Adipocyte (in vitro differentiated cells): ENCODE results near the gene SLCO1C1.
A peak's percentile ranks its signal among the peaks of the same experiment; 100 is the strongest.
"Not testable (repeated sequence)": the region's sequence is repeated elsewhere in the genome, so short reads cannot be mapped to it uniquely, and the experiment has no call there.

Experiments used
- DNase-seq: peaks from one replicate; pipeline ENCODE4 v3.0.0-alpha.2; 2015; ENCODE audit warnings: low read depth
- H3K27me3 ChIP-seq: replicated peaks from 2 replicates; pipeline ENCODE4 v1.7.0; 2013; ENCODE audit warnings: mild to moderate bottlenecking, low read length, moderate library complexity; ENCODE audit not compliant: control insufficient read depth, insufficient read depth
- H3K36me3 ChIP-seq: 2 replicates; pipeline ENCODE4 v1.7.0; 2013; ENCODE audit warnings: low read length, mild to moderate bottlenecking, moderate library complexity; ENCODE audit not compliant: control insufficient read depth, insufficient read depth, severe bottlenecking
- H3K4me1 ChIP-seq: 2 replicates; pipeline ENCODE4 v1.7.0; 2013; ENCODE audit warnings: mild to moderate bottlenecking, low read length, moderate library complexity; ENCODE audit not compliant: control insufficient read depth, insufficient read depth
- H3K4me3 ChIP-seq: 2 replicates; pipeline ENCODE4 v1.7.0; 2013; ENCODE audit warnings: mild to moderate bottlenecking, low read length, moderate library complexity
- H3K9ac ChIP-seq: 2 replicates; pipeline ENCODE4 v1.7.0; 2013; ENCODE audit warnings: mild to moderate bottlenecking, low read length, moderate library complexity
- H3K9me3 ChIP-seq: 2 replicates; pipeline ENCODE4 v1.7.0; 2013; ENCODE audit warnings: mild to moderate bottlenecking, low read length, moderate library complexity; ENCODE audit not compliant: control insufficient read depth

Gene SLCO1C1

DNA sequence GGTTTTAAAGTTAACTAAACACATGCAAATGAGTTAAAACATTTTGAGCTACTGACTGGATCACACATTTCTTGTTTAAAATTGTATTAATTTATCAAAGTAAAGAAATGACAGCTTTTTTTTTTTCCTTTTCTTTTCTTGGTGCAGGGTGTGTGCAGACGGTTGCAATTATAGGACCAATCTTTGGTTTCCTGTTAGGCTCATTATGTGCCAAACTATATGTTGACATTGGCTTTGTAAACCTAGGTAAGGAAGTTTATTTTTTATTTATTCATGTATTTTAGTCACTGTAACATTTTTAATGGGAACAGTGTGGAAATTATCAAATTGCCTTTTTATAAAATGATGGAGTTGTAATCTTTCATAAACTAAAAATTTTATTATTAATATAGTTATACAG, 21.9 kb downstream of the SLCO1C1 start:
- no peaks in the 10 kb centered on the region for H3K36me3 ChIP-seq
- no peak overlapping the region for H3K4me3 ChIP-seq
- no peak overlapping the region for H3K9ac ChIP-seq
- H3K4me1 ChIP-seq, result no peaks in the 10 kb centered on the region
- H3K27me3 ChIP-seq, result no peaks in the 10 kb centered on the region
- no peaks in the 10 kb centered on the region for H3K9me3 ChIP-seq
- no peak for DNase-seq

DNA sequence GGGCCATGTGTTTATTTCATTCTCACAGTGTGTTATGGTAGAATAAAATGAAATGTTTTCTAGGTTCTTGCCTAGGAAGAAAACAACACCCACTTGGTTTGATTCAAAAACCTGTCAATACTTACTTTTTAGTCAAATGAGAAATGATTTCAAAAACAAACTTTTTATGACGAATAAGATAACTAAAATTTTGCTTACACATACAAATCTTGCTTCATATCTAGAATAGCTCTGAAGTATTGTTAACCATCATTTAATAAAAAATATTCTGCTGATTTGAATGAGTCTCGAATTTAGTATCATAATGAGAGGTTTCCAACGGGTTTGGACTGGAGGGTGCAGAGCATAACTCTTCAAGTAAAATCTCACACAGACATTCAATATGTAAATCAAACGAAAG, 23.2 kb downstream of the SLCO1C1 start:
- no peak for DNase-seq
- no peaks in the 10 kb centered on the region for H3K4me1 ChIP-seq
- H3K9me3 ChIP-seq, result no peaks in the 10 kb centered on the region
- H3K36me3 ChIP-seq, result no peaks in the 10 kb centered on the region
- no peak overlapping the region for H3K9ac ChIP-seq
- H3K27me3 ChIP-seq, result no peaks in the 10 kb centered on the region
- no peak overlapping the region for H3K4me3 ChIP-seq

DNA sequence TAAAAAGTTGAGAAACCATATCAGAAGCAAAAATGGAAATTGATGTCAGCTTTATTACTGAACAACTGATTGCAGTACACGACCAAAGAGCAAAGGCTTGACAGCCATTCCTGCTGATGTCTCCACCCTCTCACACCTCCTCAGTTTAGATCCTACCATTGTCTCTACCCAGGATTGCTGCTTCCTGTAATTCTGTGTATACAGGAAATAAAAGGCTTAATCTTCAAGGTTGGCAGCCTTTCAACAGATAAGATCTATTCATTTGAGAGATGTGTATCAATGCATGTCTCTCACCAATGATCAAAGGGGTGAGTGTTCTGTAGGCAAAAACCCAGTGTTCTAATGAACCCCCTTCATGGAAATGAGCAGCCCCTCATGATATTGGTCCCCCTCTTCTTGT, 27.0 kb downstream of the SLCO1C1 start:
- H3K9ac ChIP-seq, result no peak overlapping the region
- no peaks in the 10 kb centered on the region for H3K9me3 ChIP-seq
- no peaks in the 10 kb centered on the region for H3K4me1 ChIP-seq
- H3K4me3 ChIP-seq, result no peak overlapping the region
- DNase-seq, result no peak
- H3K27me3 ChIP-seq, result no peaks in the 10 kb centered on the region
- H3K36me3 ChIP-seq, result no peaks in the 10 kb centered on the region

DNA sequence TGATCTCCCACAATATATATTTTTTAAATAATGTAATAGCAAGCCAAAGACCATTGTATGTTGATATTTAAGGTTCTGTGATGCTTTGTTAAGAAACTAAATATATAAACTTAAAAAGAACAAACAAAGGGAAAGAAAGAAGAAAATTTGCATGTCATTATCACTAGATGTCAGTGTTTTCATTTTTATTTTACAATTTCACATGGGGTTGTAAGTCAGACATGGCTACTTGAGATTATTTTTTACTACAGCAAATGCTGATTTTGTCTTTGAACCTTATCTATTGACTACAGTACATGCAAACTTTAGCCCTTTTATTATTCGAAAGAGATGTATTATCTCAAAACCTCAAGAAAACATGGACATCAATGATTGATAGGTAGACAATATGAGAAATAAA, 36.1 kb downstream of the SLCO1C1 start:
- Histone ChIP-seq H3K4me3 (no peak overlapping the region), H3K9ac (no peak overlapping the region), H3K27me3 (no peaks in the 10 kb centered on the region), H3K4me1 (no peaks in the 10 kb centered on the region), H3K36me3 (no peaks in the 10 kb centered on the region), H3K9me3 (no peaks in the 10 kb centered on the region)
- peak; percentile 1 for DNase-seq

DNA sequence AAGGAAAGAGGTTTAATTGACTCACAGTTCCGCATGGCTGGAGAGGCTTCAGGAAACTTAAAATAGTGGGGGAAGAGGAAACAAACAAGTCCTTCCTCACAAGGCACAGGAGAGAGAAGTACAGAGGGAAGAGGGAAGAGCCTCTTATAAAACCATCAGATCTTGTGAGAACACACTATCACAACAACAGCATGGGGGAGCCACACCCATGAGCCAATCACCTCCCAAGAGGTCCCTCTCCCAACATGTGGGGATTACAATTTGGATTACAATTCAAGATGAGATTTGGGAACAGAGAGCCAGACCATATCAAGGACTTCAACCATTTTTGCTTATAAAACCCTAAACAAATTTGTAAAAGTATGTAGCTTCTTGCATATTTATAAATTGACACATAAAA, 45.8 kb downstream of the SLCO1C1 start:
- DNase-seq, result no peak
- Histone ChIP-seq H3K36me3 (no peaks in the 10 kb centered on the region), H3K4me1 (no peaks in the 10 kb centered on the region), H3K9me3 (no peaks in the 10 kb centered on the region), H3K9ac (no peak overlapping the region), H3K4me3 (no peak overlapping the region), H3K27me3 (no peaks in the 10 kb centered on the region)

DNA sequence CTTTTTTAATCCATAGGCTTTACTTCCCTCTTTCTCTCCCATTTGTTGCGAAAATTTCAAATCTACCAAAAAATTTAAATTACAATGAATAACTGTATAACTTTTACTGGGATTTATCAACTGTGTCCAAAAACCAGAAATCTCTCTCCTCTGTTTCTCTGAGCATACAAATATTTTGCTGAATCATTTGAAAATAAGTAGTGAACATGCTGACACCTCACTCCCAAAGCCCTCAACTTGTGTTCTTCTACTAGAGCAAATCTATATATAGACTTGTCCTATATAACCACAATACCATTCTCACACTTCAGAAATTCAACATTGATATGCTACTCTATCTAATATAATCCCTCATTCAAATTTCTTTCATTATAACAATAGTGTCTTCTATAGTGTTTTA, 53.1 kb downstream of the SLCO1C1 start:
- H3K9me3 ChIP-seq, result no peaks in the 10 kb centered on the region
- no peak overlapping the region for H3K4me3 ChIP-seq
- no peak for DNase-seq
- no peaks in the 10 kb centered on the region for H3K27me3 ChIP-seq
- H3K36me3 ChIP-seq, result no peaks in the 10 kb centered on the region
- H3K9ac ChIP-seq, result no peak overlapping the region
- H3K4me1 ChIP-seq, result no peaks in the 10 kb centered on the region

DNA sequence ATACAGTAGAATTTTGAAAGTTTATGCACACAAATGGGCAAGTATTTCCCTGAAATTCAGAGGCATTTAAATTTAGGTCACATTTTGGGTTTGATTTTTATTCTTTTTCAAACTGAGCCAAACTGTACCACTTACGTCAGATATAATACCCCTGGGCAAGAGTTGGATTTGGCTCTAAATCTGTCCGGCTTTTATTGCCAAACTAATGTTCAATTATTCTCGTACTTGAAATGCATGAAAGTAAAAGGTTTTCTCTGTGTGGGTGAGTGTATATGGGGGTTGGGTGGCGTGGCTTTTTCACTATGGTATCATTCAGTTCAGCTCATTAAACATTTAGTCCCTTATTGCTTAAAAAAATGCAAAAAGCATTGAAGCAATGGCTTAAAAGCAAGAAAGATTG, 55.9 kb downstream of the SLCO1C1 start:
- Histone ChIP-seq H3K9ac (no peak overlapping the region), H3K9me3 (no peaks in the 10 kb centered on the region), H3K27me3 (no peaks in the 10 kb centered on the region), H3K36me3 (no peaks in the 10 kb centered on the region), H3K4me1 (no peaks in the 10 kb centered on the region), H3K4me3 (no peak overlapping the region)
- no peak for DNase-seq

DNA sequence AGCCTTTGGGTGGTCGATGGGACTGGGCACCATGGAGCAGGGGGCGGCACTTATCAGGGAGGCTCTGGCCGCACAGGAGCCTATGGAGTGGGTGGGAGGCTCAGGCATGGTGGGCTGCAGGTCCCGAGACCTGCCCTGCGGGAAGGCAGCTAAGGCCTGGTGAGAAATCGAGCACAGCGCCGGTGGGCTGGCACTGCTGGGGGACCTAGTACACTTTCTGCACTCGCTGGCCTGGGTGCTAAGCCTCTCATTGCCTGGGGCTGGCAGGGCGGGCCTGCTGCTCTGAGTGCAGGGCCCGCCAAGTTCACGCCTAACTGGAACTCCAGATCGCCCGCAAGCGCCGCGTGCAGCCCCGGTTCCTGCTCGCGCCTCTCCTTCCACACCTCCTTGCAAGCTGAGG, 82.3 kb downstream of the SLCO1C1 start:
- DNase-seq, result no peak
- Histone ChIP-seq H3K9ac (no peak overlapping the region), H3K9me3 (peaks cover 5% of the 10 kb centered on the region), H3K36me3 (no peaks in the 10 kb centered on the region), H3K4me1 (peaks cover 3% of the 10 kb centered on the region), H3K4me3 (no peak overlapping the region), H3K27me3 (no peaks in the 10 kb centered on the region)

DNA sequence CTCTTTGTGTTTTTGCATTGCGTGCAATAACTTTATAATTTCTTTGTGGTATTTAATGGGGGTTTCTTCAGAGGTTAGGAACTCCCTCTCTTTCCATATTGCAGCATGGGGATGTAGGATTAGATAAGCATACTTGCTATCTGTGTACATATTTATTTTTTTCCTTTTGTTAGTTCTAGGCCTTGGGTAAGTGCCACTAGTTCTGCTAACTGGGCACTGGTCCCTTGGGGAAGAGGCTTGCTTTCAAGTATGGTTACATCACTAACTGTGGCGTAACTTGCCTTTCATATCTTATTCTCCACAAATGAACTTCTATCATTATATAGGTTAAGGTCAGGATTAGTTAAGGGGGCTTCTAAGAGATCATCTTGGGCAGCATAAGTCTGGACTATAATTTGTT, 83.8 kb downstream of the SLCO1C1 start:
- DNase-seq, result no peak
- Histone ChIP-seq H3K27me3 (no peaks in the 10 kb centered on the region), H3K4me1 (peaks cover 3% of the 10 kb centered on the region), H3K4me3 (no peak overlapping the region), H3K9ac (no peak overlapping the region), H3K36me3 (no peaks in the 10 kb centered on the region), H3K9me3 (peaks cover 5% of the 10 kb centered on the region)

DNA sequence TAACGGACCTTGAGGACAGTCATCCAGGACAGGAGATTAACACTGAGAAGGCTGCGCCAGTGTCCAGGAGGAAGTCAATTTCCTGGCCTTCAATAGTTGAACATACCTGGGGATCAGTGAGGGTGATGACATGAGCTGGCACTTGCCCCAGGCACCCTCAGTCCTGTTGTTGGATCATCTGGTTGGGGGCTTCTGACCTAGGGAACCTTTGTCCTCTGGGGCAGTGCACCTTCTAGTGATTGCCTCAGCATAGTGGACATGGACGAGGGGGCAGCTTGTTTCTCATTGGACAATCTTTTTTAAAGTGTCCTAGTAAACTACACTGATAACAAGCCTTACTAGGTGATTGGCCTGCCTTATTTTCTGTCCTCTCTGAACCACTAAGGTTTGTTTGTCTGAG, 84.8 kb downstream of the SLCO1C1 start:
- not testable (repeated sequence) for H3K9ac ChIP-seq, H3K9me3 ChIP-seq, H3K27me3 ChIP-seq, H3K4me1 ChIP-seq, H3K4me3 ChIP-seq, DNase-seq, H3K36me3 ChIP-seq

DNA sequence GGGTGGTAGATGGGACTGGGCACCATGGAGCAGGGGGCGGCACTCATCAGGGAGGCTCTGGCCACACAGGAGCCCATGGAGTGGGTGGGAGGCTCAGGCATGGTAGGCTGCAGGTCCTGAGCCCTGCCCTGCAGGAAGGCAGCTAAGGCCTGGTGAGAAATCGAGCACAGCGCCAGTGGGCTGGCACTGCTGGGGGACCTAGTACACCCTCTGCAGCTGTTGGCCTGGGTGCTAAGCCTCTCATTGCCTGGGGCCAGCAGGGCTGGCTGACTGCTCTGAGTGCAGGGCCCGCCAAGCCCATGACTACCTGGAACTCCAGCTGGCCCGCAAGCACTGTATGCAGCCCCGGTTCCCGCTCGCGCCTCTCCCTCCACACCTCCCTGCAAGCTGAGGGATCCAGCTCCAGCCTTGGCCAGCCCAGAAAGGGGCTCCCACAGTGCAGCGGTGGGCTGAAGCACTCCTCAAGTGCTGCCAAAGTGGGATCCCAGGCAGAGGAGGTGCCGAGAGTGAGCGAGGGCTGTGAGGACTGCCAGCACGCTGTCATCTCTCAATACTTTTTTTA, 88.7 kb downstream of the SLCO1C1 start:
- not testable (repeated sequence) for H3K4me1 ChIP-seq, DNase-seq, H3K9me3 ChIP-seq

DNA sequence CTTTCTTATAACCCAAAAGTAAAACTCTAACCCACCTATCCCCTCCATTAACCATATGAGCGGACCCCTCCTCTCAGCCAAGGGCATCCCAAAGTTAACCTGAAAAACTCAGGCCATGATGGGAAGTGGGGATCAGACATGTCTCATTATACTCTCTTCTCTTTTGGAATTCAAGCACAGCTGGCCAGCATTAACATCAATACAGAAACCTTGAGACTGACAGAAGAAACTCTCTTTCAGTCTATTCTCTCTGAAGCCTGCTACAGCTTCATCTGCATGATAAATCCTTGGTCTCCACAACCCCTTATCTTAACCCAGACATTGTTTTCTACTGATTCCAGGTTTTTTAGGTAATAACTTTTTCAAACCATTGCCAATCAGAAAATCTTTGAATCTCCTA, 97.8 kb downstream of the SLCO1C1 start:
- no peak for DNase-seq
- no peaks in the 10 kb centered on the region for H3K36me3 ChIP-seq

More for the DNA sequence above, 88.7 kb downstream of the SLCO1C1 start:
- H3K36me3 ChIP-seq, H3K9ac ChIP-seq, H3K27me3 ChIP-seq, H3K4me3 ChIP-seq: not testable (repeated sequence)

More for the DNA sequence above, 97.8 kb downstream of the SLCO1C1 start:
- no peak overlapping the region for H3K4me3 ChIP-seq
- H3K27me3 ChIP-seq, result no peaks in the 10 kb centered on the region
- H3K9ac ChIP-seq, result no peak overlapping the region
- H3K9me3 ChIP-seq, result no peaks in the 10 kb centered on the region
- H3K4me1 ChIP-seq, result no peaks in the 10 kb centered on the region
